NCI-H460 (cell line): ENCODE results near the gene ANKS1A. TPM values are rescaled to one million over a fixed set of nuclear protein-coding genes. Genes with fewer than 3 reads are reported as not detected.
A peak's percentile ranks its signal among the peaks of the same experiment; 100 is the strongest.
"Not testable (repeated sequence)": the region's sequence is repeated elsewhere in the genome, so short reads cannot be mapped to it uniquely, and the experiment has no call there.

ENCODE experiments used
- DNase-seq: peaks from one replicate; pipeline ENCODE4 v3.0.0-alpha.2; 2016; ENCODE audit warnings: low read depth; ENCODE audit errors: extremely low read depth
- total RNA-seq: library from RNA; depleted of rRNA; stranded (reverse); fragments of >200 nt; shearing (Covaris generic); gene quantifications from 2 replicates; pipeline ENCODE4 v1.2.3, GENCODE V29; 2014

The ANKS1A gene
- total RNA-seq, 1 experiment from 2014 or later: 6.0 TPM

DNA sequence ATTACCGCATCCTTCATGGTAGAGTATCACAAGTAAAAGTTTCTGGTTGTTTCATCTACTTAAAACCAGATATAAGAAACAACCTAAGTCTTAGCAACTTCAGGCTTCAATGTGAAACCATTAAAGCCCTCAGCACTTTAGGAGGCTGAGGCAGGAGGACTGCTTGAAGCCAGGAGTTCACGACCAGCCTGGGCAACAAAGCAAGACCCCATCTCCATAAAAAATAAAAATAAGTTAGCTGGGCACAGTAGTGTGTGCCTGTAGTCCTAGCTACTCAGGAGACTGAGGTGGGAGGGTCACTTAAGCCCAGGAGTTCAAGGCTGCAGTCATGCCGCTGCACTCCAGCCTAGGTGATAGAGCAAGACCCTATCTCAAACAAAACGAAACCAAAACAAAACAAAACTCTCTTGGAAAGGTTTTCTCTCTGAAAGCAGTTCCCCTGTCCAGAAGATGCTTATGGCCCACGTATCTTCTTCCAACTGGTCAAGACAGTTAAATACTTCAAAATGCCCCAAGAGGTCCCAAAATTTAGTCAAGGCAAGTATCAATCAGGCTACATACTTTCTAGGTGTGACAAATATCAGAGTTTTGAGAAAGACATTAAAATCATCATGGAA, 11.1 kb upstream of the ANKS1A start:
- no peak for DNase-seq

- not testable (repeated sequence) for DNase-seq
Measured at GRCh38 chr6:34884073-34884472, 5.0 kb upstream of the ANKS1A start.

- DNase-seq: no peak
Measured at GRCh38 chr6:34884996-34885395, 4.1 kb upstream of the ANKS1A start.

- DNase-seq: not testable (repeated sequence)
Measured at GRCh38 chr6:34885837-34886236, 3.2 kb upstream of the ANKS1A start.

DNA sequence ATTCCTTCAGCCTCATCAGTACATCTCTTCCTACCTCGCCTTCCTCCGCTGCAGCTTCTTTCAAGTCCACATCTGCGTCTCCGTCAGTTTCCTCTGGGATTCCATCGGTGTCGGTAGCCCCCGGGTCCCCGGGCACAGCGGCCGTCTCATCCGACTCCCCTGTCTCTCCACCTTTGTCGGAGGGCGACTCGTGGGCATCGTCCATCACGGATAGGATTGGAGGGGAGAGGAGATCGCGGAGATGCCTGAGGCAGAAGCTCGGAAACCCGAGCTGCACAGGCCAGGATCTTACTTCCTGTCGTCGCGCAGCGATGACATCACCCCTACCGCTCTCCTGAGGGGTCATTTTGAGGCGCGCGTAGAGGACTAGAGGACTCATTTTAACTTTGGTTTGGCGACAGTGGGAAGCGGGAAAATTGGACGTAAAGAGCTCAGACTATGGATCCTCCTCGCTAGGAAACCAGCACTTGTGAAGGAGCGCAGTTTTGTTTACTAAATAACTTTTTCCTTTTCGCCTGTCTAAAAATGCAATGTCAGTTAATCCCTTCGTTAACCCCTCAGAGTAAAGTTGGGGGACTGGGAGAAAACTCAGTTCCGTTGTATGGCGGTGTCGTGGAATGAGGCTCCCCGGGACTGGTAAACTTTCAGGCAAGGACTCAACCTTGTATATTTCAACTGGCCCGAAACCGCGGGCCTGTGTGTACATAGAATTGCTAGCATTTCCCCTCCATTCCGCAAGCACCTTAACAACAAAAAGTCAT, 1.1 kb upstream of the ANKS1A start, which contains the start of gene TAF11:
Gene TAF11, minus strand, starts transcription at position 290 of the 761 bp plus-strand sequence. Its CDS starts 85 bp downstream, at position 205.
- DNase-seq: peak; percentile 85

DNA sequence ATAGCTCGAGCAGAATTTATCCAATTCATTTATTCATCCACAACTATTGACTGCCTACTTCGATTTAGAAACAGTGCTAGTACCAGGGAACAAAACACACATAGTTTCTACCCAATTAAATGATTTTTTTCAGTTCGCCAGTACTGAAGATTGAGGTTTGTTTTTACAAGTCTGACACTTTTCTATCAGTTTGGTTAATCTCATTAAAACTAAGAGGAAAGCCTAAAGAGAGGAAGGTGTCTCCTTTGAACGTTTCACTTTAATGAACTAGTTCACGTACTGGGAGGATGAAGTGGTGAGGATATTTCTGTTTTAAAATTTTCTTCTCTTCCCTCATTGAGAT, 570 bp upstream of the ANKS1A start:
- DNase-seq: no peak

DNA sequence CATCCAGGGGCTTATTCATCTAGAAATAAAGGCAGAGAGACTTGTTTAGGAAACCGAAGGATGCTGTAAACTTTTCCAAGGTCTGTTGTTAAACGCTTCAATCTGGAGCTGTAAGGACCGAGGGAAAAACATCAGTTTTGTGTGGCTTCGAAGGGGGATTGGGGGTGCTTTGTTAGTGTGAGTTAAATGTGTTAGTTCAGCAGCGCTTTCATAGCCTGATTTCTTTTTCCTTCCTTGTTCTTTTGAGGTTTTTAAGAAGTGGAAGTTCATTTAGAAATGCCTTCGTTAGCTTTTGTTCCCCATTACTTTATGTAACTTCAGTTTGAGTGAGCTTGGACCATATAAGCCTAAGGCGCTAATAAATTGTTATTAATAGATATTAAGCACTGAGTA, 1.5 kb downstream of the ANKS1A start:
- DNase-seq: no peak

DNA sequence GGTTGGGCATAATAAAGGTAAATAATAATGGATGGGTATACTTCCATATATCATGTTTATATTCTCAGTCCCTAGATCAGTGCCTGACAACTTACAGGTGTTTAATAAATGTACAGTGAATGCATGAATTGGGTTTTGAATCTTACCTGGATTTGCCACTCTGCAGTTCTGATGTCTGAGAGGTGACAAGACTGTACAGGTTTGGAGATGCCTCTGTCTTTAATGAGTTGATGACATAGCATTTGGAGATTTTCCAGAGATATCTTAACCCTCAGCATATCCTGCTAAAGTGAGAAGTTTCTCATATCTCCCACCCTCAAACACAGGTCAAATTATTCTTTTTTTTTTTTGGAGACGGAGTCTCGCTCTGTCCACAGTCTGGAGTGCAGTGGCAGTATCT, 2.2 kb downstream of the ANKS1A start:
- DNase-seq: no peak

DNA sequence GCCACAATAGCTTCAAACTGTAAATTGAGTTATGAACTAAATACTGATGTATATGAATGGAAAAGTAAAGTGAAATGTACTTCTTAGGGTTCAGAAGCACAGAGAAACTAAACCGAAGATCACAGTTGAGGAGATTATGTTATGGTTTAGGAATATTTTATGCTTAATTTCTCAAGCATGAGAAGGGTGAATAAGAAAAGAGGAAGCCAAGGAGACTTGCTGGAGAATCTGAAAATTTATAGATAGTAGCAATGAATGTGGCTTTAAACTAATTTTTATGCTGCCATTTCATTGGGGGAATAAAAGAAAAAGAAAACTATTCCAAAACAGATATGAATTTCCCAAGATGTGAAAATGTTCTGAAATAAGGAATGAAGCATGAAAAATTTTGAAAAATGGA, 5.6 kb downstream of the ANKS1A start:
- DNase-seq: no peak

- DNase-seq: no peak
Measured at GRCh38 chr6:34897130-34897529, 8.1 kb downstream of the ANKS1A start.

GRCh38 chr6:34897716-34898115, 8.7 kb downstream of the ANKS1A start:
- no peak for DNase-seq

GRCh38 chr6:34899748-34900147, 10.7 kb downstream of the ANKS1A start:
- not testable (repeated sequence) for DNase-seq

DNA sequence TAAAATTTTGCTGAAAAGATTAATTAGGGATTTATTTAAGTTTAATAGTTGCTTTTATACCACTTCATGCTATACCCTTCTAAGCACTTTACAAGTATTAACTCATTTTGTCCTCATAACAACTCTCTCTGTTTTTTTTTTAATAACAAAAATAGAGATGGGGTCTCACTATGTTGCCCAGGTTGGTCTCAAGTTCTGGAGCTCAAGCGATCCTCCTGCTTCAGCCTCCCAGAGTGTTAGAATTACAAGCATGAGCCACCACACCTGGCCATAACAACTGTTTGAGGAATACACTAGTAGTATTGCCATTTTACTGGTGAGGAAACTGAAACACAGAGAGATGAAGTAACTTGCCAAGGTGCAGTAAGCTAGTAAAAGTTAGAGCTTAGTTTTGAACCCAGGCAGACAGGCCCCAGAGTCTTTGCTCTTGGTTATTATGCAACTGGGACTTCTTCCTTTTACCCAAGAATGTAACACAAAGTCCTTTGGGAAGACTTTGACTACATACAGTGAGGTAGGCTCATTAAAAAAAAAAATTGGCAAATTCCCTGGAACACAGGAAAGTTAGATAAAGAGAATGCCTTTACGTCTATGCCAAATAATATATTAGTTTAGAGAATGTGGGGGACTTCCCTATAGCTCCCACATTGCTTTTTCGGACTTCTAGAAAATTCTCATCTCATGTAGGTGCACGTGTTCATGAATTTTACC, 11.4 kb downstream of the ANKS1A start:
- DNase-seq: no peak

DNA sequence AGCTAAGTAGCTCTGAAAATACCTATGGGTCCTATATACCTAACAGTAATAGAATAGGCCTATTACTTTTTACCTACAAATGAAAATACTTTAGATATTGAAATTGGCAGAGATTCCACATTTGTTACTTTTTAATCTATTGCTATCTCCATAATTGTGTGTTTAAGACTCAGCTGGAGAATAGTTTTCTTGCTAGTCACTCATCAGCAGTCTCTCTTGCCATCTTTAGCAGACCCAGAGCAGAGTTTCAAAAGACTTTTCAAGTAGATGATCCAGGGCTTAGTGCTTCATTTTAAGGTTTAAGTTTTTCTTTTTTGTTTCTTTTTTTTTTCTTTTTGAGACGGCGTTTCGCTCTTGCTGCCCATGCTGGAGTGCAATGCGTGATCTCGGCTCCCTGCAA, 12.9 kb downstream of the ANKS1A start:
- no peak for DNase-seq

- no peak for DNase-seq
Measured at GRCh38 chr6:34904990-34905613, 16.0 kb downstream of the ANKS1A start.

DNA sequence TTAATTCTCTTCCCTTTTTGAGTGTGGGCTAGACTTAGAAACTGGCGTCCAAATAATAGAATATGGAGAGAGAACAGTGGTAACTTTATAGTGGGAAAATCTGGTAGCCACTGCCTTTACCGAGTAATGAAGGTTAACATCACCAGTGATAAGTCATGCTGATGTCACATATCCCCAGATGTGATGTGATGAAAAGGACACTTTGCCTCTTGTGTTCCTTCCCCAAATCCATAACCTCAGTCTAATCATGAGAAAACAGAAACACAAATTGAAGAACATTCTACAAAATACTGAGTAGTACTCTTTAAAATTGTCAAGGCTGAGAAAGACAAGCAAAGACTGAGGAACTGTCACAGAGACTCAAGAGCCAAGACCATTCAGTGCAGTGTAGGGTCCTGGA, 17.8 kb downstream of the ANKS1A start:
- DNase-seq: no peak

DNA sequence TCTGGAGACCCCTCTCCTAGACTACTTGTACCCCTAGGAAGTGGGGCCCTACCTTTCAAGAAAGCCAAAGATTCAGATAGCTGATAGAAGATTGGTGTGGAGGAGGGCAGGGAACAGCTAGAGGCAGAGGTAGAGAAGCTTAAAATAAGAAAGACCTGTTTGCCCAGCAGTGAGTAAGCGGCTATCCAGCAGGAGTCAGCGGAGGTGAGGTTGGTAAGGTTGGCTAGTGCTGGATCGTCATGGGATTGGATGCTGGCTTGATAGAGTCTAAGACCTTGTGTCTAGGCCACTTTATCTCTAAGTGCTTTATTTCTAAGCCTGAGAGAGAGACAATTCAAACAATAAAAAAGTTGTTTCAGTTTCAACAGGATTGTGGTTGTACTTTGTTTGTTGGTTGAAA, 19.1 kb downstream of the ANKS1A start:
- DNase-seq: no peak

DNA sequence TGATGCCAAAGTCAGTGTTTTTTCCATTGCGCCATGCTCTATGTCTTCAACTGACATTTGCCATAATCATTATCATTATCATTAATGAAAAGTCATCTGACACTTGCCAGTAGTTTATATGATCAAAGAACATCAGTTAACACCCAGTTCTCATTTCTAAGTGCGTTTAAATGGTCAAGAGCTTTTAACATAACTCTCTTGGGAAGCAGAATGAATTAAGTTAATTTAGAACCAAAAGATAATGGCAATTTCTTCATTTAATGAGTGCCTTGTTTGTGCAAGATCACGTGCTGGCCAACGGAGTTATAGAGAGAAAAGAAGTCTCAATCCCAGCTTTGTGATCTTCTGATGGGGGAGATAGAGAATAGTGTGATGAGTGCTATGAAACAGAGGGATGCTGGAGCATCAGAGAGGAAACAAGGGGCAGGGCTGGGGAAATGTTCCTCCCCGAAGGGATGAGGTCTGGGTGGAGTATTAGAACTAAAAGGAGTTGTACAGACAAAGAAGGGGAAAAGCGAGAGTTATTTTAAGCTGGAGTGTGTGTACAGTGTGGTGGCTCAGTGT, 20.3 kb downstream of the ANKS1A start:
- DNase-seq: no peak

DNA sequence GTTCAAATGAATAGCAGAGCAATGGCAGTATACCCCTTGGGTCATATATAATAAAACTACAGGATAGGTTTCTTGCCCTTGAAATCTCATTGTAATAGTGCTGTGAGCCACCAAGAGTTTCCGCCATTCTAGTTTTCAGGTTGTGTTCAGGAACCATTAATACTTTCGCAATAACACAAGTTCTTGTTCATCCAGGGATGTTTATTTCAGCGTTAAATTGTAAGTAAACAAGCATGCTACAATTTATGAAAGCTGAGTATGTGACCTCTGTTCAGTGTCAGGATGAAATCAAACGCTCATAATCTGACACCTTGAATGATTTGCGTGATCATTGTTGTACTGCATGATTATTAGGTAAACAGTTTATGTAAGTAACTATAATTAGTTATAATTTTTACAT, 22.8 kb downstream of the ANKS1A start:
- DNase-seq: no peak

DNA sequence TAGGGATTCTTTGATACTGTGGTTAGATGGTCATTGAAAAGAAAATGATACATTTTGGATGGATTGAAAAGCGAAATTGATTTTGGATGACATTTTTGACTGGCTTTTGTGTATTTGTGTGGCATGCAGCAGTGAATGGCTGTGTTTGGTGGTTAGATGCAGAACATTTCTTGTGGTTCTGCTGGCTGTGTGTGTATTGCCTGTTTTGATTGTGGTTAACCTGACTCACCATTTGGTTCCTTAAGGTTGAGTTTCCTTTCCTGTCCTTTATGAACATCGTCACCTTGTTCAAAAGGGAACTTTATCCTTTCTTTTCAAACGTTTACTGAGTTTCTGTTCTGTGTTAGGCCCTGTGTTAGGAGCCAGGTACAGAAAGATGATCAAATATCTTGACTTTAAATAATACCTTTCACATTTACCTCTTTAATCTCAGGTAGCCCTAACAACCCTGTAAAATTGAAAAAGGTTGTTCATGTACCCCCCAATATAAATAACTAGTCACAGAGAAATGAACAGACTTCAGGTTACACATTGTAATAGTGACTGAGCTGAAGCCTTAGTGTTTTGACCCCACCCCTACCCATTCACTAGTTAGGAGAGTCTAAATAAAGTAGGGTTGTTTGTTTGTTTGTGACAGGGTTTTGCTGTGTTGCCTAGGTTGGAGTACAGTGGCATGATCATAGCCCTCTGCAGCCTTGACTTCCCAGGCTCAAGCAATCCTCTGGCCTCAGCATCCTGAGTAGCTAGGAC, 23.8 kb downstream of the ANKS1A start:
- DNase-seq: no peak
